ENCODE results near the gene DHX57. TPM values are rescaled to one million over a fixed set of nuclear protein-coding genes. Genes with fewer than 3 reads are reported as not detected.
A peak's percentile ranks its signal among the peaks of the same experiment; 100 is the strongest.

Gene DHX57
- total RNA-seq, 1 donor from 2014 or later, result 21.9 TPM

GRCh38 chr2:38905251-38905650 is 29.5 kb upstream of the DHX57 start:
- H3K4me3 ChIP-seq (ENCODE audit: low read length in 3 of 3), result no peak overlapping the region
- H3K27me3 ChIP-seq (ENCODE audit: control insufficient read depth in 3 of 3, insufficient read depth in 3 of 3, low read length in 3 of 3), result no peaks in the 10 kb centered on the region
- no peaks in the 10 kb centered on the region for H3K4me1 ChIP-seq (ENCODE audit: control insufficient read depth in 3 of 3, insufficient read depth in 3 of 3, low read length in 3 of 3)
- H3K9ac ChIP-seq (ENCODE audit: low read depth in 1 of 3, low read length in 3 of 3), result no peak overlapping the region
- H3K27ac ChIP-seq (ENCODE audit: low read depth, low read length), result no peak overlapping the region
- H3K36me3 ChIP-seq (ENCODE audit: control insufficient read depth in 3 of 3, insufficient read depth in 3 of 3, low read length in 3 of 3), result no peaks in the 10 kb centered on the region
- H3K9me3 ChIP-seq (ENCODE audit: control insufficient read depth in 3 of 3, low read length in 3 of 3), result no peaks in the 10 kb centered on the region

DNA sequence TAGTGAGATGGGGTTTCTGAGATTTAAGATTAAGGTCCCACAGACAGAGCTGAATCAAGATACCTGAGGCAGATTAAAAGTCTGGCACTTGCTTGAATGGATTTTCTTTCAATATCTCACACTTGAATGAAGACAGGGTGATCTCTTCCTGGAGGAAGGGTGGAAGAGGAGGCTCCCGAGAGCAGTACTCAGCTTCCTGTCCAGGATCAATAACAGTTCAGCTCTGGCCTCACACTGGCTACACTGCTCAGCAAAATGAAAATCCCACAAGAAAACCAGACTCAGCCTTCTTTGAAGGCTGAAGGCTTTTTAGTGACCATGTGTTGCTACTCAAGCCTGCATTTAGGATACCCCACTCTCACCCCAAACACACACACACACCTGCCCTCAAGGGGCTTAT is 25.0 kb upstream of the DHX57 start:
- H3K4me3 ChIP-seq (ENCODE audit: low read length in 3 of 3), result no peak overlapping the region

GRCh38 chr2:38898256-38898655 is 22.5 kb upstream of the DHX57 start:
- Histone ChIP-seq H3K9me3 (ENCODE audit: control insufficient read depth in 3 of 3, low read length in 3 of 3) (no peaks in the 10 kb centered on the region), H3K4me3 (ENCODE audit: low read length in 3 of 3) (no peak overlapping the region), H3K4me1 (ENCODE audit: control insufficient read depth in 3 of 3, insufficient read depth in 3 of 3, low read length in 3 of 3) (no peaks in the 10 kb centered on the region), H3K27me3 (ENCODE audit: control insufficient read depth in 3 of 3, insufficient read depth in 3 of 3, low read length in 3 of 3) (no peaks in the 10 kb centered on the region), H3K36me3 (ENCODE audit: control insufficient read depth in 3 of 3, insufficient read depth in 3 of 3, low read length in 3 of 3) (no peaks in the 10 kb centered on the region), H3K27ac (ENCODE audit: low read depth, low read length) (no peak overlapping the region), H3K9ac (ENCODE audit: low read depth in 1 of 3, low read length in 3 of 3) (no peak overlapping the region)

More for the DNA sequence above, 25.0 kb upstream of the DHX57 start:
- Histone ChIP-seq H3K9ac (ENCODE audit: low read depth in 1 of 3, low read length in 3 of 3) (no peak overlapping the region), H3K9me3 (ENCODE audit: control insufficient read depth in 3 of 3, low read length in 3 of 3) (no peaks in the 10 kb centered on the region), H3K36me3 (ENCODE audit: control insufficient read depth in 3 of 3, insufficient read depth in 3 of 3, low read length in 3 of 3) (no peaks in the 10 kb centered on the region), H3K4me1 (ENCODE audit: control insufficient read depth in 3 of 3, insufficient read depth in 3 of 3, low read length in 3 of 3) (no peaks in the 10 kb centered on the region), H3K27ac (ENCODE audit: low read depth, low read length) (no peak overlapping the region), H3K27me3 (ENCODE audit: control insufficient read depth in 3 of 3, insufficient read depth in 3 of 3, low read length in 3 of 3) (no peaks in the 10 kb centered on the region)

GRCh38 chr2:38892819-38893218 is 17.1 kb upstream of the DHX57 start:
- H3K9ac ChIP-seq (ENCODE audit: low read depth in 1 of 3, low read length in 3 of 3), result no peak overlapping the region
- H3K36me3 ChIP-seq (ENCODE audit: control insufficient read depth in 3 of 3, insufficient read depth in 3 of 3, low read length in 3 of 3), result no peaks in the 10 kb centered on the region
- H3K27ac ChIP-seq (ENCODE audit: low read depth, low read length), result no peak overlapping the region
- H3K4me3 ChIP-seq (ENCODE audit: low read length in 3 of 3), result no peak overlapping the region
- H3K9me3 ChIP-seq (ENCODE audit: control insufficient read depth in 3 of 3, low read length in 3 of 3), result no peaks in the 10 kb centered on the region
- H3K4me1 ChIP-seq (ENCODE audit: control insufficient read depth in 3 of 3, insufficient read depth in 3 of 3, low read length in 3 of 3), result no peaks in the 10 kb centered on the region
- no peaks in the 10 kb centered on the region for H3K27me3 ChIP-seq (ENCODE audit: control insufficient read depth in 3 of 3, insufficient read depth in 3 of 3, low read length in 3 of 3)

DNA sequence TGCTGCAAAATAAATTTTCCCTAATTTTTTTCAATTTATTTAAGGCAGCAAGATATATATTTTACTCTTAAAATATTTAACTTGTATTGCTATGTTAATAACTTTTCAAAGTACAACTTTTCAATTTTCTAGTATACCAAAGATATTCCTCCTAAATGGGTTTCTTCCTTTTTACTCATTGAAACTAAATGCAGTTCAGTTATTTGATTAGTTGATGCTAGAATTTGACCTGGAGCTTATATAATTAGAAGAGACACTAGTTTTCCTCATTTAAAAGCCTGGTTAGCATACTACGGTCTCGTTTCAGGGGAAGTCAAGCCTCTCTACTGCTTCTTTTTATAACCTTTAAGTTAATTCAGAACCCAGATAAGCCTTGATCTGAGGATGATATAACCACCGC is 13.8 kb upstream of the DHX57 start, which contains the start of gene ARHGEF33:
TSS of gene ARHGEF33 (plus strand) at position 301 of the 400 bp plus-strand sequence. CDS start 29,573 bp downstream, outside the sequence.
- Histone ChIP-seq H3K9ac (ENCODE audit: low read depth in 1 of 3, low read length in 3 of 3) (no peak within 1 kb of the TSS), H3K27me3 (ENCODE audit: control insufficient read depth in 3 of 3, insufficient read depth in 3 of 3, low read length in 3 of 3) (no peaks in the 10 kb centered on the region), H3K36me3 (ENCODE audit: control insufficient read depth in 3 of 3, insufficient read depth in 3 of 3, low read length in 3 of 3) (no peaks in the 10 kb centered on the region), H3K4me1 (ENCODE audit: control insufficient read depth in 3 of 3, insufficient read depth in 3 of 3, low read length in 3 of 3) (peaks cover 0 to 6% (median 2%) of the 10 kb centered on the region in 3 donors), H3K4me3 (ENCODE audit: low read length in 3 of 3) (no peak within 1 kb of the TSS), H3K9me3 (ENCODE audit: control insufficient read depth in 3 of 3, low read length in 3 of 3) (no peaks in the 10 kb centered on the region), H3K27ac (ENCODE audit: low read depth, low read length) (no peak within 1 kb of the TSS)

DNA sequence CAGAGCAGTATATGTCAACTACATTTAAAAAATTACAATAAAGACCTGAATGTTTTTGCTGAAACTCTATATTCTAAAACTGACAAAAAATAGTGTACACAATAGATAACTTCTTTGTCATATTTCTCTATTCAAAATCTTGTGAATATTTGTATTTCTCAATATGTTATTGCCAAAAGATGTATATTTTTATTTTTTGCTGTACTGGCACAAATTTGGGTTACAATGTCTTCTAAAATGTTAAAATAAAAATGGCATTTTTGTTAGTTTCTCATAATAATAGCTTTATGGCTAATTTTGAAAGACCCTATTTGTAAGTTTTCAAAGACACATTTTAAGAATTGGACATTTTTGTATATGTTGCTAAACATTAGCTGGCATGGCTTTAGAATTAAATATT is 13.3 kb upstream of the DHX57 start:
- Histone ChIP-seq H3K27ac (ENCODE audit: low read depth, low read length) (no peak overlapping the region), H3K36me3 (ENCODE audit: control insufficient read depth in 3 of 3, insufficient read depth in 3 of 3, low read length in 3 of 3) (no peaks in the 10 kb centered on the region), H3K9ac (ENCODE audit: low read depth in 1 of 3, low read length in 3 of 3) (no peak overlapping the region), H3K9me3 (ENCODE audit: control insufficient read depth in 3 of 3, low read length in 3 of 3) (no peaks in the 10 kb centered on the region), H3K27me3 (ENCODE audit: control insufficient read depth in 3 of 3, insufficient read depth in 3 of 3, low read length in 3 of 3) (no peaks in the 10 kb centered on the region), H3K4me1 (ENCODE audit: control insufficient read depth in 3 of 3, insufficient read depth in 3 of 3, low read length in 3 of 3) (peaks cover 0 to 6% (median 2%) of the 10 kb centered on the region in 3 donors), H3K4me3 (ENCODE audit: low read length in 3 of 3) (no peak overlapping the region)

- Histone ChIP-seq H3K27ac (ENCODE audit: low read depth, low read length) (no peak overlapping the region), H3K27me3 (ENCODE audit: control insufficient read depth in 3 of 3, insufficient read depth in 3 of 3, low read length in 3 of 3) (no peaks in the 10 kb centered on the region), H3K4me1 (ENCODE audit: control insufficient read depth in 3 of 3, insufficient read depth in 3 of 3, low read length in 3 of 3) (peaks cover 0 to 6% (median 2%) of the 10 kb centered on the region in 3 donors), H3K4me3 (ENCODE audit: low read length in 3 of 3) (no peak overlapping the region), H3K9me3 (ENCODE audit: control insufficient read depth in 3 of 3, low read length in 3 of 3) (no peaks in the 10 kb centered on the region), H3K9ac (ENCODE audit: low read depth in 1 of 3, low read length in 3 of 3) (no peak overlapping the region), H3K36me3 (ENCODE audit: control insufficient read depth in 3 of 3, insufficient read depth in 3 of 3, low read length in 3 of 3) (no peaks in the 10 kb centered on the region)
Observed at GRCh38 chr2:38887902-38888554, 12.3 kb upstream of the DHX57 start.

DNA sequence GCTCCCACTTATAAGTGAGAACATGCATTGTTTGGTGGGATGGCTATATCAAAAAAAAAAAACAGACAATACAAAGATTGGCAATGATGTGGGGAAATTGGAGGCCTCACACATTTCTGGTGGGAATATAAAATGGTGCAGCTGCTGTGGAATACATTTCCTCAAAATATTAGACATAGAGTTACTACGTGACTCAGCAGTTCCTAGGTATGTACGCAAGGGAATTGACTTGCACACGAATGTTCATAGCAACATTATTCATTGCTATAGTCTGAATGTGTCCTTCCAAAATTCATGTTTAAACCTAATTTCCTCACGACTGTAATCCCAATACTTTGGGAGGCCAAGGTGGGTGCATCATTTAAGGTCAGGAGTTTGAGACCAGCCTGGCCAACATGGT is 11.6 kb upstream of the DHX57 start:
- H3K4me1 ChIP-seq (ENCODE audit: control insufficient read depth in 3 of 3, insufficient read depth in 3 of 3, low read length in 3 of 3), result peaks cover 0 to 6% (median 2%) of the 10 kb centered on the region in 3 donors
- H3K9me3 ChIP-seq (ENCODE audit: control insufficient read depth in 3 of 3, low read length in 3 of 3), result no peaks in the 10 kb centered on the region
- H3K36me3 ChIP-seq (ENCODE audit: control insufficient read depth in 3 of 3, insufficient read depth in 3 of 3, low read length in 3 of 3), result no peaks in the 10 kb centered on the region
- H3K9ac ChIP-seq (ENCODE audit: low read depth in 1 of 3, low read length in 3 of 3), result no peak overlapping the region
- no peak overlapping the region for H3K27ac ChIP-seq (ENCODE audit: low read depth, low read length)
- no peak overlapping the region for H3K4me3 ChIP-seq (ENCODE audit: low read length in 3 of 3)
- no peaks in the 10 kb centered on the region for H3K27me3 ChIP-seq (ENCODE audit: control insufficient read depth in 3 of 3, insufficient read depth in 3 of 3, low read length in 3 of 3)

- Histone ChIP-seq H3K36me3 (ENCODE audit: control insufficient read depth in 3 of 3, insufficient read depth in 3 of 3, low read length in 3 of 3) (no peaks in the 10 kb centered on the region), H3K4me3 (ENCODE audit: low read length in 3 of 3) (no peak overlapping the region), H3K27ac (ENCODE audit: low read depth, low read length) (no peak overlapping the region), H3K9ac (ENCODE audit: low read depth in 1 of 3, low read length in 3 of 3) (no peak overlapping the region), H3K9me3 (ENCODE audit: control insufficient read depth in 3 of 3, low read length in 3 of 3) (no peaks in the 10 kb centered on the region), H3K4me1 (ENCODE audit: control insufficient read depth in 3 of 3, insufficient read depth in 3 of 3, low read length in 3 of 3) (peaks cover 0 to 6% (median 2%) of the 10 kb centered on the region in 3 donors), H3K27me3 (ENCODE audit: control insufficient read depth in 3 of 3, insufficient read depth in 3 of 3, low read length in 3 of 3) (no peaks in the 10 kb centered on the region)
Observed at GRCh38 chr2:38886063-38886462, 10.3 kb upstream of the DHX57 start.

DNA sequence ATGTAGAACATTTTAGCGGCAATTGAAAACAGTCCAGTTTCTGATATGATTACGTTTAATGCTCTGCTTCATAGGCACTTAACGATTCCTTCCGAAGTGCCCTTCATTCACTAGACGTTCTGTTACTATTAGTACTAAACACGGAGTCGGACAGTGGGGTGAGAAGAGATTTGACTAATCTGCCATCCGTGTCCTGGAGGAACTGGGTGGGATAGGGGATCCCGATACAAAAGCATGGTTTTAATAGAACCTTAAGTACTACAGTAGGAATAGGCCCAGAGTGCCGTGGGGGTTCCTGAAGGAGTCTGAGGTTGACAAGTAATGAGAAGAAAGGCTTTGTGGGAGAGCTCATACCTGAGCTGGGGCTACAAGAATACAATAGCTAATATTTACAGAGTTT is 673 bp upstream of the DHX57 start:
- Histone ChIP-seq H3K9me3 (ENCODE audit: control insufficient read depth in 3 of 3, low read length in 3 of 3) (no peaks in the 10 kb centered on the region), H3K36me3 (ENCODE audit: control insufficient read depth in 3 of 3, insufficient read depth in 3 of 3, low read length in 3 of 3) (peaks cover 0 to 4% (median 0%) of the 10 kb centered on the region in 3 donors), H3K4me3 (ENCODE audit: low read length in 3 of 3) (peak overlapping the region; percentile 98 to 100 (median 98)), H3K4me1 (ENCODE audit: control insufficient read depth in 3 of 3, insufficient read depth in 3 of 3, low read length in 3 of 3) (peaks cover 12 to 20% (median 13%) of the 10 kb centered on the region in 3 donors), H3K27ac (ENCODE audit: low read depth, low read length) (no peak overlapping the region), H3K9ac (ENCODE audit: low read depth in 1 of 3, low read length in 3 of 3) (peak overlapping the region; percentile 85 to 94 (median 86)), H3K27me3 (ENCODE audit: control insufficient read depth in 3 of 3, insufficient read depth in 3 of 3, low read length in 3 of 3) (no peaks in the 10 kb centered on the region)
